ENCODE measurements around the gene HDDC3.

Gene HDDC3

GRCh38 chr15:90946941-90947576 lies 14.7 kb upstream of the HDDC3 start:
- Histone ChIP-seq H3K79me2 (ENCODE audit: control insufficient read depth, insufficient read depth, low read length) (no peaks in the 10 kb centered on the region), H4K5ac (ENCODE audit: low read length) (no peak overlapping the region), H2BK120ac (ENCODE audit: low read depth, low read length) (no peak overlapping the region), H3K9ac (ENCODE audit: low read length) (no peak overlapping the region), H3K18ac (ENCODE audit: low read length) (no peak overlapping the region), H3K79me1 (ENCODE audit: low read length) (no peaks in the 10 kb centered on the region), H4K8ac (ENCODE audit: low read depth, low read length) (no peak overlapping the region), H3K36me3 (ENCODE audit: control insufficient read depth, insufficient read depth, low read length) (peaks cover 19% of the 10 kb centered on the region), H3K4me2 (ENCODE audit: low read length) (no peak overlapping the region), H2AK5ac (ENCODE audit: low read length) (no peak overlapping the region), H3K56ac (ENCODE audit: low read length) (no peak overlapping the region), H2BK5ac (ENCODE audit: low read length) (no peak overlapping the region), H3K23ac (ENCODE audit: low read length) (no peak overlapping the region), H3K27me3 (ENCODE audit: insufficient read depth, low read length, poor library complexity) (no peaks in the 10 kb centered on the region), H2BK15ac (replicated peaks; ENCODE audit: low read depth) (no peak overlapping the region), H3K4ac (ENCODE audit: low read depth, low read length) (no peak overlapping the region), H3K27ac (ENCODE audit: low read depth, low read length) (no peak overlapping the region), H3K4me3 (ENCODE audit: low read length) (no peak overlapping the region), H3K4me1 (ENCODE audit: control insufficient read depth, low read depth, low read length) (no peaks in the 10 kb centered on the region)
- no peak for DNase-seq
- no CpG with 5 or more reads among the region's 8 CpGs for WGBS (ENCODE audit: extremely low coverage, insufficient coverage, low lambda C conversion rate)

- Histone ChIP-seq H3K4me3 (ENCODE audit: low read length) (no peak overlapping the region), H3K79me1 (ENCODE audit: low read length) (no peaks in the 10 kb centered on the region), H3K18ac (ENCODE audit: low read length) (no peak overlapping the region), H3K79me2 (ENCODE audit: control insufficient read depth, insufficient read depth, low read length) (no peaks in the 10 kb centered on the region), H2BK5ac (ENCODE audit: low read length) (no peak overlapping the region), H4K8ac (ENCODE audit: low read depth, low read length) (no peak overlapping the region), H4K5ac (ENCODE audit: low read length) (no peak overlapping the region), H2BK15ac (replicated peaks; ENCODE audit: low read depth) (no peak overlapping the region), H3K27ac (ENCODE audit: low read depth, low read length) (no peak overlapping the region), H2AK5ac (ENCODE audit: low read length) (no peak overlapping the region), H2BK120ac (ENCODE audit: low read depth, low read length) (no peak overlapping the region), H3K4me1 (ENCODE audit: control insufficient read depth, low read depth, low read length) (no peaks in the 10 kb centered on the region), H3K9ac (ENCODE audit: low read length) (no peak overlapping the region), H3K4ac (ENCODE audit: low read depth, low read length) (no peak overlapping the region), H3K27me3 (ENCODE audit: insufficient read depth, low read length, poor library complexity) (no peaks in the 10 kb centered on the region), H3K36me3 (ENCODE audit: control insufficient read depth, insufficient read depth, low read length) (peaks cover 19% of the 10 kb centered on the region), H3K56ac (ENCODE audit: low read length) (no peak overlapping the region), H3K4me2 (ENCODE audit: low read length) (no peak overlapping the region), H3K23ac (ENCODE audit: low read length) (no peak overlapping the region)
- DNase-seq, result no peak
- WGBS (ENCODE audit: extremely low coverage, insufficient coverage, low lambda C conversion rate), result no CpG with 5 or more reads among the region's 16 CpGs
Observed at GRCh38 chr15:90946538-90946937, 14.2 kb upstream of the HDDC3 start.

GRCh38 chr15:90945091-90945490 lies 12.7 kb upstream of the HDDC3 start:
- DNase-seq, result no peak
- Histone ChIP-seq H3K27me3 (ENCODE audit: insufficient read depth, low read length, poor library complexity) (no peaks in the 10 kb centered on the region), H3K23ac (ENCODE audit: low read length) (no peak overlapping the region), H2BK5ac (ENCODE audit: low read length) (no peak overlapping the region), H3K56ac (ENCODE audit: low read length) (no peak overlapping the region), H3K79me1 (ENCODE audit: low read length) (no peaks in the 10 kb centered on the region), H2BK120ac (ENCODE audit: low read depth, low read length) (no peak overlapping the region), H3K4ac (ENCODE audit: low read depth, low read length) (no peak overlapping the region), H3K79me2 (ENCODE audit: control insufficient read depth, insufficient read depth, low read length) (no peaks in the 10 kb centered on the region), H3K9ac (ENCODE audit: low read length) (no peak overlapping the region), H3K4me3 (ENCODE audit: low read length) (no peak overlapping the region), H4K8ac (ENCODE audit: low read depth, low read length) (no peak overlapping the region), H3K4me2 (ENCODE audit: low read length) (no peak overlapping the region), H3K36me3 (ENCODE audit: control insufficient read depth, insufficient read depth, low read length) (peaks cover 24% of the 10 kb centered on the region), H4K5ac (ENCODE audit: low read length) (no peak overlapping the region), H2BK15ac (replicated peaks; ENCODE audit: low read depth) (no peak overlapping the region), H3K4me1 (ENCODE audit: control insufficient read depth, low read depth, low read length) (no peaks in the 10 kb centered on the region), H2AK5ac (ENCODE audit: low read length) (no peak overlapping the region), H3K27ac (ENCODE audit: low read depth, low read length) (no peak overlapping the region), H3K18ac (ENCODE audit: low read length) (no peak overlapping the region)
- no CpG with 5 or more reads among the region's 7 CpGs for WGBS (ENCODE audit: extremely low coverage, insufficient coverage, low lambda C conversion rate)

- Histone ChIP-seq H3K79me2 (ENCODE audit: control insufficient read depth, insufficient read depth, low read length) (no peaks in the 10 kb centered on the region), H3K4me1 (ENCODE audit: control insufficient read depth, low read depth, low read length) (no peaks in the 10 kb centered on the region), H3K18ac (ENCODE audit: low read length) (no peak overlapping the region), H4K8ac (ENCODE audit: low read depth, low read length) (no peak overlapping the region), H2AK5ac (ENCODE audit: low read length) (no peak overlapping the region), H2BK5ac (ENCODE audit: low read length) (no peak overlapping the region), H3K9ac (ENCODE audit: low read length) (no peak overlapping the region), H3K36me3 (ENCODE audit: control insufficient read depth, insufficient read depth, low read length) (peaks cover 24% of the 10 kb centered on the region), H3K4me2 (ENCODE audit: low read length) (no peak overlapping the region), H3K23ac (ENCODE audit: low read length) (no peak overlapping the region), H3K56ac (ENCODE audit: low read length) (no peak overlapping the region), H2BK120ac (ENCODE audit: low read depth, low read length) (no peak overlapping the region), H3K4ac (ENCODE audit: low read depth, low read length) (no peak overlapping the region), H3K27ac (ENCODE audit: low read depth, low read length) (no peak overlapping the region), H2BK15ac (replicated peaks; ENCODE audit: low read depth) (no peak overlapping the region), H3K4me3 (ENCODE audit: low read length) (no peak overlapping the region), H3K79me1 (ENCODE audit: low read length) (no peaks in the 10 kb centered on the region), H4K5ac (ENCODE audit: low read length) (no peak overlapping the region), H3K27me3 (ENCODE audit: insufficient read depth, low read length, poor library complexity) (no peaks in the 10 kb centered on the region)
- WGBS (ENCODE audit: extremely low coverage, insufficient coverage, low lambda C conversion rate), result no CpG with 5 or more reads among the region's 12 CpGs
- no peak for DNase-seq
Observed at GRCh38 chr15:90942354-90943120, 10.2 kb upstream of the HDDC3 start.

- no peak overlapping the region for H2BK5ac ChIP-seq (ENCODE audit: low read length)
- no peak overlapping the region for H2BK15ac ChIP-seq (replicated peaks; ENCODE audit: low read depth)
- H3K4me2 ChIP-seq (ENCODE audit: low read length), result no peak overlapping the region
- peaks cover 19% of the 10 kb centered on the region for H3K36me3 ChIP-seq (ENCODE audit: control insufficient read depth, insufficient read depth, low read length)
- no peak overlapping the region for H4K8ac ChIP-seq (ENCODE audit: low read depth, low read length)
- no CpG with 5 or more reads among the region's 4 CpGs for WGBS (ENCODE audit: extremely low coverage, insufficient coverage, low lambda C conversion rate)
- no peak overlapping the region for H3K56ac ChIP-seq (ENCODE audit: low read length)
- H3K27ac ChIP-seq (ENCODE audit: low read depth, low read length), result no peak overlapping the region
- H3K27me3 ChIP-seq (ENCODE audit: insufficient read depth, low read length, poor library complexity), result no peaks in the 10 kb centered on the region
- DNase-seq, result no peak
- no peak overlapping the region for H3K18ac ChIP-seq (ENCODE audit: low read length)
- no peak overlapping the region for H2BK120ac ChIP-seq (ENCODE audit: low read depth, low read length)
- no peak overlapping the region for H3K4ac ChIP-seq (ENCODE audit: low read depth, low read length)
- H3K79me2 ChIP-seq (ENCODE audit: control insufficient read depth, insufficient read depth, low read length), result no peaks in the 10 kb centered on the region
- no peak overlapping the region for H3K9ac ChIP-seq (ENCODE audit: low read length)
- no peak overlapping the region for H3K4me3 ChIP-seq (ENCODE audit: low read length)
- H2AK5ac ChIP-seq (ENCODE audit: low read length), result no peak overlapping the region
- peaks cover 2% of the 10 kb centered on the region for H3K79me1 ChIP-seq (ENCODE audit: low read length)
- H4K5ac ChIP-seq (ENCODE audit: low read length), result no peak overlapping the region
- no peaks in the 10 kb centered on the region for H3K4me1 ChIP-seq (ENCODE audit: control insufficient read depth, low read depth, low read length)
- no peak overlapping the region for H3K23ac ChIP-seq (ENCODE audit: low read length)
Observed at GRCh38 chr15:90941038-90941437, 8.7 kb upstream of the HDDC3 start.

Data from mesendoderm (in vitro differentiated cells).